ENCODE measurements around the gene ID2. TPM values are rescaled to one million over a fixed set of nuclear protein-coding genes. Genes with fewer than 3 reads are reported as not detected.
A peak's percentile ranks its signal among the peaks of the same experiment; 100 is the strongest.
"Not testable (repeated sequence)": the region's sequence is repeated elsewhere in the genome, so short reads cannot be mapped to it uniquely, and the experiment has no call there.

Gene ID2
- total RNA-seq, 1 donor from 2014 or later: 28.3 TPM

DNA sequence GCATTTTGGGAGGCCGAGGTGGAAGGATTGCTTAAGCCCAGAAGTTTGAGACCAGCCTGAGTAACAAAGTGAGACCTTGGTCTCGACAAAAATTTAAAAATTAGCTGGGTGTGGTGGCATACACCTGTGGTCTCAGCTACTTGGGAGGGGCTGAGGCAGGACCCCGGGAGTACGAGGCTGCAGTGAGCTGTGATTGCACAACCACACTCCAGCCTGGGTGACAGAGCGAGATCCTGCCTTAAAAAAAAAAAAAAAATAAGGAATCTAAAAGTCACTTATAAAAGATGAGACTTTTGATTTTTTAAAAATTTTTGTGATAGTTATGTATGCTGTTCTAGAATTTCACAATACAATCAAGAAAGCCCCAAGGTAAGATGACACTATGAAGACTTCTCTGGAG is 33.1 kb downstream of the ID2 start:
- TF ChIP-seq, protein P1, sequence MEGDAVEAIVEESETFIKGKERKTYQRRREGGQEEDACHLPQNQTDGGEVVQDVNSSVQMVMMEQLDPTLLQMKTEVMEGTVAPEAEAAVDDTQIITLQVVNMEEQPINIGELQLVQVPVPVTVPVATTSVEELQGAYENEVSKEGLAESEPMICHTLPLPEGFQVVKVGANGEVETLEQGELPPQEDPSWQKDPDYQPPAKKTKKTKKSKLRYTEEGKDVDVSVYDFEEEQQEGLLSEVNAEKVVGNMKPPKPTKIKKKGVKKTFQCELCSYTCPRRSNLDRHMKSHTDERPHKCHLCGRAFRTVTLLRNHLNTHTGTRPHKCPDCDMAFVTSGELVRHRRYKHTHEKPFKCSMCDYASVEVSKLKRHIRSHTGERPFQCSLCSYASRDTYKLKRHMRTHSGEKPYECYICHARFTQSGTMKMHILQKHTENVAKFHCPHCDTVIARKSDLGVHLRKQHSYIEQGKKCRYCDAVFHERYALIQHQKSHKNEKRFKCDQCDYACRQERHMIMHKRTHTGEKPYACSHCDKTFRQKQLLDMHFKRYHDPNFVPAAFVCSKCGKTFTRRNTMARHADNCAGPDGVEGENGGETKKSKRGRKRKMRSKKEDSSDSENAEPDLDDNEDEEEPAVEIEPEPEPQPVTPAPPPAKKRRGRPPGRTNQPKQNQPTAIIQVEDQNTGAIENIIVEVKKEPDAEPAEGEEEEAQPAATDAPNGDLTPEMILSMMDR (conservative IDR thresholded peaks at IDR 0.05; ENCODE audit: low read depth, low read length): no peak
- DNase-seq (ENCODE audit: low read depth): no peak
- no peak overlapping the region for H3K4me3 ChIP-seq (ENCODE audit: low read depth, low read length)

DNA sequence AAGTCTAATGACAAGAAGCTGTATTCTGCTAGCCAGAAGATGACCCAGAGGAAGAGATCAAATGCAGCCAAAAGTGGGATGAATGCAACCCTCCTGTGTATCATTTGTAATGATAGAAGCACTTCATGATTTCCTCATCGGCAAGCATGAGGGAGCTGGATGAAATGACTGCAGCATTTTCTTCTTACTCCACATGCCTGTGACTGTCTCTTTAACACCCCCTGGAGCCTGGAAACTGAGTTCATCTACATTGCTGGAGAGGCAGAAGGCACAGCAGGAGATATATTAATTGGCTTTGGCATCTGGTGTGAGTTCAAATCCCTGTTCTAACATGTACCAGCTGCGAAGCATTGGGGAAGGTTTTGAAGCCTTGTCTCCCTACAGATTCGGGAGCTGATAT is 37.7 kb downstream of the ID2 start:
- DNase-seq (ENCODE audit: low read depth): no peak
- TF ChIP-seq, protein P1 (conservative IDR thresholded peaks at IDR 0.05; ENCODE audit: low read depth, low read length): no peak
- no peak overlapping the region for H3K4me3 ChIP-seq (ENCODE audit: low read depth, low read length)

DNA sequence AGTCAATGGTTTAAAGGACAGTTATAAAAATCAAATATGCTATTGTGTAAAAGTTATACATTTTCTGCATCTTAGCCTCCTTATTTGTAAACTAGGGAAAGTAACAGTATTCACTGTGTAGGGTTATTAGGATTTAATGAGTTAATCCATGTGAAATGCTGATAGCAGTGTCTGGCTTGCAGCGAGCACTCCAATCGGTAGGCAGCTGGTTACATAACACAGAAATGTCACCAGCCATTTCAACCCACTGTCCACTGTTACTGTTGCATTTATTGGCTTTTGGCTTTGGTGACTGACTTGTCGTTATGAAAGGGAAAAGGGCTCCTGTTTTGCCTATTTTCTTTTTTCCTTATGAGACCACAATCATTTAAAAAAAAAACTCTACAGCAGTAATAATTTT is 38.9 kb downstream of the ID2 start:
- TF ChIP-seq, protein P1 (conservative IDR thresholded peaks at IDR 0.05; ENCODE audit: low read depth, low read length): no peak
- H3K4me3 ChIP-seq (ENCODE audit: low read depth, low read length): no peak overlapping the region
- no peak for DNase-seq (ENCODE audit: low read depth)

DNA sequence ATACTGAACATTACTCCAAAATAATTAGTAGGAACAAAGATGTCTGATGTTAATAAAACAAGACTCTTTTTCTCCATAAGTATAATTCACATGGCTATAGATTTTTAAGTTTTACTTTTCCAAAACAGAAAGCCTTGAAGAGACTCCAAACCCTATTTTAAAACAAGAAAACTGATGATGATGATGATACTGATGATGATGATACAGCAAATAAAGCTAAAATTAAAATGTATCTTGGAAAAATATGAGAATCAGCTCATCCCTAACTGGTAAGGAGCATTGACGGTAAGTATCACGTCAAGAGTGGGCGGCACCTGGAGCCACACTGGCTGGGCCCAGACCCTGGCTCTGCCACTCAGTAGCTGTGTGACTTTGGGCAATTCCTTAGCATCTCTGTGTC is 39.6 kb downstream of the ID2 start:
- TF ChIP-seq, protein P1 (conservative IDR thresholded peaks at IDR 0.05; ENCODE audit: low read depth, low read length): no peak
- DNase-seq (ENCODE audit: low read depth): no peak
- H3K4me3 ChIP-seq (ENCODE audit: low read depth, low read length): no peak overlapping the region

DNA sequence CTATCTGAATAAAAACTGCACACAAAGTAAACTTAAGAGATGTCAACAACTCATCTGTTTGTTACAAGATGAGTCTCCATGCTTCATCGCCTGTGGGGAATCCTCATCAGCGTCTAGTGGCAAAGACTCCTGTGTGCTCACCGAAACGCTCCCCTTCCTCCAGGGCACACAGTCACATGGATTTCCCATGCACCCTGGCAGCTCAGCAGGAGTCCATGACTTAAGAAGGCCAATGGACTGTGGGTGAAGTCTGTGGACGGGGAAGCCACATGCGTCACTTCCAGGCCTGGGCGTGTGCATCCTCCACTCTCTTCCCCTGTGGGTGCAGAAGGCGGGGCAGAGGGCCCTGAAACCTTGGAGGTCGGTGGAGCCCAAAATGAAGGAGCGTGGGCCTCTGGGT is 41.1 kb downstream of the ID2 start:
- H3K4me3 ChIP-seq (ENCODE audit: low read depth, low read length): no peak overlapping the region
- TF ChIP-seq, protein P1 (conservative IDR thresholded peaks at IDR 0.05; ENCODE audit: low read depth, low read length): no peak
- DNase-seq (ENCODE audit: low read depth): peak; percentile 20

DNA sequence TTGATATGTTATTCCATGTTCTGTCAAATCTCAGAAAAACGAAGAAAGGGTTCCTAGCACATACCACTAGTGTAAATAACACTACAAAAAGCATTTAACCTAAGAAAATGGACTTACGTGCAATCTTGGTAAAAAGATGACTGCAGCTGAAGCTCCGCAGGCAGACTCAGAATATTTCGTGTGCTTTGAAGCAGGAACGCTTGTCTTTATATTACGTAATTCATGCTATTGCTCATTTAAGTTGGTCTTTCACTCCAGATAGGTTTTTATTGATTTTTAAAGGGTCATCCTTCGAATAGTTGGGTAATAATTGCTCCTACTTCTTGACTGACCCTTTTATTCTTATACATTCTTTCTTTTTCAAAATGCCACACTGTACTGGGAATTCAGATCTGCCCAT is 44.0 kb downstream of the ID2 start:
- no peak for DNase-seq (ENCODE audit: low read depth)
- TF ChIP-seq, protein P1 (conservative IDR thresholded peaks at IDR 0.05; ENCODE audit: low read depth, low read length): no peak
- no peak overlapping the region for H3K4me3 ChIP-seq (ENCODE audit: low read depth, low read length)

DNA sequence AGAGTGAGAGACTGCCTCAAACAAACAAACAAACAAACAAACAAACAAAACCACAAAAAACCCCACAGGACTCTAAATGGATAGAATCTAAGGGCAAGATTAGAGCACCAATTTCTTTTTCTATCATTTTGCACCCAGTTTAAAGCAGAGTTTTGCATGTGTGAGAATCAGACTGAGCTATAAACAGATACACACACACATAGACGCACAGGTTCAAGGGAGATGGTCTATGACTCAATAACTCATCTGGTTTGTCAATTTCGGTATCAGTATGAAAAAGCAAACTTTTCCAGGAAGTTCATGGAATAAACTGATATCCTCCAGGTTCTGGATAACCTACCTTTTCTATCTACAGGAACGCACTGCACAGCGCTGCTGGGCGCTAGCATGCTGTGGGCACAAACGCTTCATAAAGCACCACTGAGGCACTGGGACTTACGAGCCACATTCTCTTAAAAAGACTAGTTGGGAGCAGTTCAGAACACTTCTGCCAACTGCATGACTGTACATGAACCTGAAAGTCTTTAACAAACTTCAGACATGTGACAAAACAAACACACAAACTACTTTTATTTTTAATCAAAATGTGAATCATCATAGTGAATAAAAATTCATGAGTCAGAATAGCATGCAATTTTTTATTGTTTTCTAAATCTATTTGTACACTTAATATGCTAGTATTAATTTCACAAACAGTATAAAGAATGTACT is 46.6 kb downstream of the ID2 start:
- no peak overlapping the region for H3K4me3 ChIP-seq (ENCODE audit: low read depth, low read length)
- no peak for DNase-seq (ENCODE audit: low read depth)
- TF ChIP-seq, protein P1 (conservative IDR thresholded peaks at IDR 0.05; ENCODE audit: low read depth, low read length): no peak

DNA sequence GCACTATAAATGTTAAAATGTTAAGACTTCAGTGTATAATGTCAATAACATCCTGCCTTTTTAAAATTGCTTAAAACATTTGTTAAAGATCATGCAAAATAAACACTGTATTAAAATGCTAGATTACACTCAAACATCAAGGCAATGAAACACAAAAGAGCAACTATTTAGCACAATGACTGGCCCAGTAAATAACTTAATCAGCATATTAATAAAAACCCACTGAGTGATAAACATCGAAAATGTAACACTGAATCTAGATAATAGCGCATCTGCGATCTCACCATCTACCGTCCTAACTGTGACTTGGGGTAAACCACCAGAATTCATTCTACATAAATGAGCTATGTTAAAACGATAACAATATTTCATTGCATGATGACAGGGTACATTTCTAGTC is 47.2 kb downstream of the ID2 start:
- H3K4me3 ChIP-seq (ENCODE audit: low read depth, low read length); DNase-seq (ENCODE audit: low read depth): not testable (repeated sequence)
